NCI-H774 (cell line): ENCODE data around the gene CAPN2.
A peak's percentile ranks its signal among the peaks of the same experiment; 100 is the strongest.

Experiments used
- DNase-seq: peaks from one replicate; lab custom pipeline; 2025; lab: John Stamatoyannopoulos, UW

CAPN2 gene

DNA sequence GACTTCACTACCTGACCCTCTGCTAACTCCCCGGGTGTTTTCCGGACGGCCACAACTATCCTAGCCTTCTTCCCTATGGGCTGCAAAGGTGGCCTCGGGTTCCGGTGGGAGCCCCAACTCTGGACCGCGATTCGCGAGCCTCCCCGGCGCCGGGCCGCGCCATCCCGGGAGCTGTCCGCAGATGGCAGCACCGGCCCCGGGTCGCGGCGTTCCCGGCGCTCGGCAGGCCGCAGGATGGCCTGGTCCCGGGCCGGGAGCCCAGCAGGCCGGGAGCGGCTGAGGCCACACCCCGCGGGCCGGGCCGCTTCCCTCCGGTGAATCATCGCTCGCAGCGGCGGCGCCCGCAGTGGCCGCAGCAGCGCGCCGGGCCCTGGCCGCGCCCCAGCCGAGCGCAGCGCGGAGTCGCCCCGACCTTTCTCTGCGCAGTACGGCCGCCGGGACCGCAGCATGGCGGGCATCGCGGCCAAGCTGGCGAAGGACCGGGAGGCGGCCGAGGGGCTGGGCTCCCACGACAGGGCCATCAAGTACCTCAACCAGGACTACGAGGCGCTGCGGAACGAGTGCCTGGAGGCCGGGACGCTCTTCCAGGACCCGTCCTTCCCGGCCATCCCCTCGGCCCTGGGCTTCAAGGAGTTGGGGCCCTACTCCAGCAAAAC, at the start of gene CAPN2:
Gene CAPN2, plus strand, starts transcription at position 346 of the 656 bp plus-strand sequence. Its CDS starts 102 bp downstream, at position 448.
- DNase-seq, result peak; percentile 61

DNA sequence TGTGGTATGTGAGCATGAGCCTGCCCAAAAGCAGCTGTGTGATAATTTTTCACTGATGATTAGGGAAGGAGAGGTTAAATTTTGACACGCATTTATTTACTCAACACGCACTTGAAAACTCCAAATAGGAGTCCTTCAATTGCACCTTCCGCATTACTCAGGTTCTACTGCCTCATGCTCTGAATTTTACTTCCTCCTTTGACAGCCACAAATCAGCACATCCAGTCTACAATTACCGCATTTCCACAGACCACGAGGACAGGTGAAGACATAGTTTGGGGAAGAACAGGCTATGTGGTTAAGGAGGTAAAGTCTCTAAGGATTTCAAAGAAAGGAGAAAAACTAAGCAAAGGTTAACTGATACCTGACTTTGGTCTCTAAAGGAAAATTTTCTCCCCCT, 49.4 kb upstream of the CAPN2 start:
- DNase-seq, result no peak

DNA sequence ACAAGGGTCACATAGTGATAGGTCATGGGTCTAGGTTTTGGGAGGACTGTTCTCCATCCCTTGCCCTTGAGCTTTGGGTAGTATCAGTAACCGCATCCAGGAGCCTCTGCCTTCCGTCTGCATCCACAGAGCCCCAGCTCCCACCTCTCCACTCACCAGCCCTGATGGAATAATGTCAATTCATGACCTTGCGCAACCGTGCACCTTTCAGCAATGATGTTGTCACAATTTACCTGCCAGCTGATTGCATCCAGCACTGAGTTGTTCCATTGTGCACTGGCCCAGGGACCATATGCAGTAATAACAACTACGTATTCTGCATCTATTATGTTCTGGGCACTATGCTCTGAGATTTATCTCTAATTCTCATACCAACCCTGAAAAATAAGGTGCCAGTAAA, 48.2 kb upstream of the CAPN2 start:
- DNase-seq, result no peak

DNA sequence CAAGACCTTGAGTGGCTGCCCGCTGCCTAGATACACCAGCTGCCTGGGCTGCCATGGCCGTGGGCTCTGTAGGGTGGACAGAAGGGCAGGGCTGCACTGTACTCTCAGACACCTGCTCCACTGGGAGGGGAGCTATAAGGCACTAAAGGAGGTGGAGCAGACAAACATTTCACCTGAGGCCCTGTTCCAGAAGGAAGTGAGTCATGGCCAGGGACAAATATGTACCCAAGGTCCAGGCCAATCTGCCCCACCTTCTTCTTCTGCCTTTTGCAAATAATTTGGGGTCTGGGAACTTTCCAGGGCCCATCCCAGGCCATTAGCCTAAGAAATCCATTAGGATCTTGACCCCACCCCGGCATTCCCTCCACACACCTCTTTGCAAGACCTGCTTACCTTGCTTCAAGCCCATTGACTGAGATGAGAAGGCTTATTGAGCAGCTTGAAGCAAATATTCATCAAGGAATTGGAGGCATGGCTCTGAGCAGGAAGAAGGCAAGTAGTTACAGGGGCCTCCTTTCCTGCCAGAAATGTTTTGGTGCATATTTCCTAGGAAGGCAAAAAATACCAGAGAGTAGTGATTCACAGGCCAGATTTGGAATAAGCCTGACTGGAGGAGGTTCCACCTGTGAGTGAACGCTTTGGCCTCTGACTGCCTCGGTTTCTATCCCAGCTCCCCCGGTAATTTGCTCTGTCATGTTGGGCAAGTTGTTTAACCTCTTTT, 46.6 kb upstream of the CAPN2 start, which contains the start of gene CAPN8:
Gene CAPN8, minus strand, starts transcription at position 110 of the 721 bp plus-strand sequence. Its CDS starts 55 bp downstream, at position 55.
- DNase-seq, result no peak

DNA sequence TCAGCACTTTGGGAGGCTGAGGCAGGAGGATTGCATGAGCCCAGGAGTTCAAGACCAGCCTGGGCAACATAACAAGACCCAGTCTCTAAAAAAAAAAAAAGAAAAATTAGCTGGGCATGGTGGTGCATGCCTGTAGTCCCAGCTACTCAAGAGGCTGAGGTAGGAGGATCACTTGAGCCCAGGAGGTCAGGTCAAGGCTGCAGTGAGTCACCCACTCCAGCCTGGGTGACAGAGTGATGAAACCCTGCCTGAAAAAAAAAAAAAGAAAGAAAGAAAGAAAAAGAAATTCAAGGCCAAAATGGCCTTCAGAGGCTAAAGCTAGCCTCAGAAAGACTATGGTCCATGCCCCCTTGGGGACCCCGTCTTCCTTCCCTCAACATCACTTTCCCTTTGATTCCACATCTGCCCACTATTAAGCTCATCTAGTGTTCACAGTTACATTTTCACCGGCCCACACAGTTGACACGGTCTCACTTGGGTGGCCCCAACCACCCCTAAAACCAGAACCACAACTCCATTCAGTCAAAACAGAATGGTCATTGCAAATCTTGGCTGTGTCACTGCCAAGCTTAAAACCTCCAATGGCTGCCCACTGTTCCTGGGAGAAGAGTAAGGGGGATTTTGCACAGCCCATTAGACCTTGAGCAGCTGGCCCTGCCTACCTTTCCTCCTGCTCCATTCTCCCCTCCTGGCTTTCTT, 44.7 kb upstream of the CAPN2 start:
- no peak for DNase-seq

DNA sequence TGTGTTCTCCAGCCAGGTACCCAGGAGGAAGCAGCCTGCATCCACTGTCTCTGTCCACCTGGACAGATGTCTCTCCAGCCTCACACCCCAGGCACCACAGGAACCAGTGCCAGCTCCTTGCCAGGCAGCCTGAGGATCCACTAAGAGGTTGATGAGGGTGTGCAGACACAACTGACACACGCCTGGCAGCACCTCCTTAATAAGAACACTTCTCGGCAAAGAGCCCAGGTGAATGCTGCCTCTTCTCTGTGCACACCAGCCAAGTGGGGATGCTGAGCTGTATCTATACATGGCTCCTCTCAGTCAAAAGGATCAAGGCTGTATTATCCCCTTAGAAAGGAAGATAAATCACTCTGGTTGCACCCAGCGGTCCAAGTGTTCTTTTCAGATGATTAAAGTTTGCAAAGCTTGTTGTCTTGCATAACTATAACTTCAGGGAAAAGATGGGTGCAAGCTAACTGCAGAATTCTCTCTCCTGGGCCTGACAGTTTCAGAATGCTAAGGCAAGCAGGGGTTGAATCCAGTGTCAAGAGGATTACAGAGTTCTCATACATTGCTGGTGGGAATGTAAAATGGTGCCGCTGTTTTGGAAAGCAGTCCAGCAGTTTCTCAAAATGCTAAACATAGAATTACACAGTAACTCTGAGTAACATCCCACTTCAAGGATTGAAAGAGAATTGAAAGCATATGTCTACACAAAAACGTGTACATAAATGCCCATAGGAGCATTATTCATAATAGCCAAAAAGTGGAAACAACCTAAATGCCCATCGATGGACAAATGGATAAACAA, 43.1 kb upstream of the CAPN2 start:
- DNase-seq, result no peak

DNA sequence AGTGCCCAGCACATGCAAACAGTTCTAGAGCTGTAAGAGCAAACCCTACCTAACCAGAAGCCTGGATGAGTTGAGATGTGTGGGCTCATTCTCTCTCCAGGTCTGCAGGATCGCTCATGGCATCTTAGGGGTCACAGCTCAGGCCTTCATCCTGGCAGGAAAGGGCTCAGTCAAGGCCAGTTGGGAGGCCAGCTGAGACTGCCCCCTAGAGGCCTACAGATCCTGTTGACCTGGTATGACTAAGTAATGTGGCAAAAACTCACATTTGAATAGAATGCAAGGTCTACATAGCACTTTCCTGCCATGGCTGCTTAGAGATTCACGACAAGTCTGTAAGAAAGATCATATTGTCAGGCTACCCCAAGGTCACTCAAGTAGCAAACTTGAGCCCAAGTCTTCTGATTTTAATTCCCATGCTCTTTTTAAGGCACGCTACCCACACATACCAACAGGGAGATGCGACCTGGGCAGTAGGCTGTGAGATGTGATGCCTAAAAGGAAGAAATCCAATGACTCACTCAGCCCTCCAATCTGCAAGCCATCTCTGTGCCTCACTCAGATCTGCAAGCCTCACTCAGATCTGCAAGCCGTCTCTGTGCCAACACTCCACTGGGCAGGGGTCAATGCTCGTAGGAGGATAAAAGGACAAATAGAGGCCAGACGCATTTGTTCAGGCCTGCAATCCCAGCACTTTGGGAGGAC, 41.7 kb upstream of the CAPN2 start:
- peak; percentile 31 for DNase-seq

DNA sequence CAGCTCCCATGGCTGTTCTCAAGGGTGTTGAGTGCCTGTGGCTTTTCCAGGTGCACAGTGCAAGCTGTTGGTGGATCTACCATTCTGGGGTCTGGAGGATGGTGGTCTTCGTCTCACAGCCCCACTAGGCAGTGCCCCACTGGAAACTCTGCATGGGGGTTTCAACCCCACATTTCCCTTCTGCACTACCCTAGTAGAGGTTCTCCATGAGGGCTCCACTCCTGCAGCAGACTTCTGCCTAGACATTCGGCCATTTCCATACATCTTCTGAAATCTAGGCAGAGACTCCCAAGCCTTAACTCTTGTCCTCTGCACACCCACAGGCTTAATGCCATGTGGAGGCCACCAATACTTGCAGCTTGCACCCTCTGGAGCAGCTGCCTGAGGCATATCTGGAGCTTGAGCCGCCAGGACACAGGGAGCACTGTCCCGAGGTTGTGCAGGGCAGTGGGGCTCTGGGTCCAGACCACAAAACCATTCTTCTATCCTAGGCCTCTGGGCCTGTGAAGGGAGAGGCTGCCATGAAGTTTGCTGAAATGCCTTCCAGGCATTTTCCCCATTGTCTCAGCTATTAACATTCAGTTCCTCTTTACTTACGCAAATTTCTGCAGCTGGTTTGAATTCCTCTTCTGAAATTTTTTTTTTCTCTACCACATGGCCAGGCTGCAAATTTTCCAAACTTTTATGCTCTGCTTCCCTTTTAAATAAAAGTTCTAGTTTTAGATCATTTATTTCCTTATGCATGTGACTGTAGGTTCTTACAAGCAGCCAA, 38.0 kb upstream of the CAPN2 start:
- no peak for DNase-seq

DNA sequence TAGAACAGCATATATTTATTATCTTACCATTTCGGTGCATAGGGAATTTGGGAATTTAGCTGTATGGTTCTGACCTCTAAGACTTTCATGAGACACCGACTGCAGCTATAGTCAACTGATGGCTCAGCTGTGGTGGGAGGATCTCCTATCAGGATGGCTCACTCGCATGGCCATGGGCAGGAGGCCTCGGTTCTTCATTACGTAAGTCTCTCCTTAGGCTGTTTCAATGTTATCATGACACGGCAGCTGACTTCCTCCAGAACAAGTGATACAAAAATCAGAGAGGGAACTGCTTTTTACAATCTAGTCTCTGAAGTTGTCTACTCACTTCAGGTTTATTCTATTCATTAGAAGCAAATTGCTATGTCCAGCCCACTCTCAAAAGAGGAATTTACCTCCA, 33.5 kb upstream of the CAPN2 start:
- DNase-seq, result no peak

DNA sequence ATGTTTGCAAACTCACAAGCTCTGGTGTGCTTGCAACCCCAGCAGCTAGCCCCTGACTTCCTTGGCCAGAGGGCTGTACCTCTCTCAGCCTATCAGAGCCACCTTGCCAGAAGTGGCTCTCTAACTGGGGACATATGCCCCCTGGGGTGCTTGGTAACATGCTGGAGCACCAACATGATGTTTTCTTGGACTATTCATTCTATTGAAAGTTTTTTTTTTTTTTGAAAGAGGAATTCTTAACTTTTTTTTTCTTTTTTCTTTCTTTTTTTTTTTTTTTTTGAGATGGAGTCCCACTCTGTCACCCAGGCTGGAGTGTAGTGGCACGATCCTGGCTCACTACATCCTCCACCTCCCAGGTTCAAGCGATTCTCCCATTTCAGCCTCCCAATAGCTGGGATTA, 32.2 kb upstream of the CAPN2 start:
- no peak for DNase-seq

DNA sequence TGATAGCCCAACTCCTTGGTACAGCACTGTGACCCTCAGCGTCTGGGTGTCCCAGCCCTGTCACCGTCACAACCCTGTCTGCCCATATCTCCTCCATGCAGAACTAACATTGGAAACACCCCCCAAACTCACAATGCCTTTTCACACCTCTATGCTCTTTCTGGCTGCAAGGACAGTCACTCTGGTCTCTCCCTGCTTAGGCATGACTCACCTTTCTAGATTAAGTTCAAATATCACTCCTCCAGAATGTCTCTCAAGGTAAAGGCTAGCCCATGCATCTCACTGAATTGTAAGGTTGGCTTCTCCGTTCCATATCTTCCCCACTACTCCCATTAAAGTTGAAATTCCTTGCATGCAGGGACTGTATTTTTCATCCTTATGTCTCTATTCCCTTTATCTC, 29.8 kb upstream of the CAPN2 start:
- no peak for DNase-seq

DNA sequence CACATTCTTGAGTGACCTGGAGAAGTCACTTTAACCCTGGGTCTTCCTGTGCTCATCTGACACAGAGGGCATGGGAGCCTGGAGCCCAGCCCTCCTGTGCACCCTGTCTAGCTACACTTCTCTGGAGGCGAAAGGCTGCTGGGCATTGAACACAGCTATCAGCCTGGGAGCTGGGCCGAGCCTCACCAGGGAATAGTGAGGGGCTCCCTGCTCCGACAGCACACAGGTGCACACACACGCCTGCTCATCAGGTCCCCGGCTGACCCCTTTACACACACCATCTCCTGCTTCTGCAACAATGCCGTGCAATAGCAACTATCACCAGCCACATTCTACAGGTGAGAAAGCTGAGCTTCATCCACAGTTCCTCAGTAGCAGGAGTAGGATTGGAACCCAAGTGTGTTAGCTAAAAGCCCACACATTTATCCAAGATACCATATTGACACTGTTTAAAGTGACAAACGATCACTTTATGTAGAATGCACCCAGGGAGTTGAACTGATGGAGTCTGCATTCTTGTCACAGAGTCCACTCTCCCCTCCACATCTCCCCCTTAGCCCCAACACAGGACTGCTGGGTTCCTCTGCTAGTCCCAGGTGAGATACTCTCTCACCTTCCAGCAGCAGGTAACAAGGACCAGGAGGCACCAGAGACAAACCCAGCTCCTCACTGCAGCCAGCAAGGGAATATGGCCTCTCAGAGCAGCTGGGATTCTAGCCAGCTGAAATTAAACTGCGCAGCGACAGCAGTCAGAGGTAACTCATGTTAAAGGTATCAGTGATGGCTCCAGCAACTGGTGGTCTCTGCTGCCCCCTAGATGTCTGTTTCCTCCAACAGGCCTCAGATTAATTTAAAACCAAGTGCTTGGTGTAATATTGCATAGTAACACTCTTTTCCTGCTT, 28.5 kb upstream of the CAPN2 start:
- DNase-seq, result peak; percentile 69

DNA sequence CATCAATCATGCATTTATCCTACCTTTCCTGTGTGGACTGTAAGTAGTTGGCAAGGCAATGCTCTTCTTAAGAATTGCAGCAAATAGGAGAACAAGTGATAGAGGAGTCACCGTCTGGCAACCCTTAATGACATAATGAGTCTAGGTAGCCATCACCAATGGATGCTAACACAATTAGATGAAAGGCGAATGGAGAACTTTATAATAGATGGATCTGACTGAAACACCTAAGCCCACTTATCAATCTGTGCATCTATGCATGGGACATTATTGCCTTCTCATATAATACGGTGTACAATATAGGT, 27.9 kb upstream of the CAPN2 start:
- DNase-seq, result no peak

DNA sequence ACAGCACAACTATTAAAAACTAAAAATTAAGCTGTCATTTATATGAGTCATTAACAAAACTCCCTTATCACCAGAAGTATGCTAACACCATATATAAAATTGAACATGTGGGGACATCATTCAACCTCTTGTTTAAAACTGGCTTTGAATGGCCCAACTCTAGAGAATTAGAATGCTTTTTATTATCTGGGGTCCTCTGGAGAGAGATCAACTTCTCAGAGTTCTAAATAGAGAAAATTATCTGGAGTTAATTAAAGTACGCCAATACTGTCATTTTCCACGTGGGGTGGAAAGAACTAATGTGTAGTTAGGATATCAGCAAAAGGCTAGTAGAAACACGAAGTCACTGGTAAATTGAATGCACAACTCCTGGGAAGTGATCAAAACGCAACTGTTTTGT, 21.2 kb upstream of the CAPN2 start:
- DNase-seq, result no peak

DNA sequence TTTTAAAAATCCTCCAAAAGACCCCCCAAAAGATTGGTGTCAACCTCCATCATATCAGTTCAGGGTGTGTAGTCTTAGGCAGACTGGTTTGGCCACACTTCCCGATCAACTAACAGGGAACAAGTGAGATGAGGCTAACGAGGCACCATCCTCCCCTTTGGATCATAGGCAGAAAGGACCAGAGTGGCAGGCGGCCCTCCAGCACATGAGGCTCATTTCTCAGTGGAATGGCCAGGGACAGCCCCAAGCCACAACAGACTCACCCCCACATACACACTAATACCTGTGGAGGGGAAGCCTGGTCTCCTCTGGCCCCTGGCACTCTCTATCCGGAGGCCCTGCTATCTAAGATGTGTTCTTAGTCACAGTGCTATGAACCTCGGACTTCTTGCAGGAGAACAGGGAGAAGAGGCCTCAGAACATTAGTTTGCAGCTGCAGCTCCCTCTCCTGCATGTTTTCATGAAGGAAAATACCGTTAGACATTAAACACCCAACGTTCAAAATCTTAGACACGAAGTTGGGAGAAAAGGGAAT, 17.3 kb upstream of the CAPN2 start:
- no peak for DNase-seq

DNA sequence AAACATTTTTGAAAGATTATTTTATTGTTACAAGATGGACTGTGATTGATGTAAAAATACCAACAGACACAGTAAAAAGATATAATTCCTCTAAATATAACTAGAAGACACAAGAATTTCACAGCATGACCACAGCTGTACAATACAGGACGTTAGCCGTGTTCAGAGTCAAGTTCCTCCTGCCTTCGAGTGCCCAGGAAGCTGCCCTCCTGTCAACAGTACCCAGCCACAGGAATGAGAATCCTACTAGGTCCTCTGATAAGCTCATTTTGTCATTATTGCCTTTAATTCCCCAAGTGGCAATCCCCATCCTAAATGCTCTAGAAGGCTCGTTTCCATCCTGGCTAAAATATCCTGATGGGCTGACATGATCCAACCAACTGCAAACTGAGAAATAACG, 16.4 kb upstream of the CAPN2 start:
- no peak for DNase-seq

DNA sequence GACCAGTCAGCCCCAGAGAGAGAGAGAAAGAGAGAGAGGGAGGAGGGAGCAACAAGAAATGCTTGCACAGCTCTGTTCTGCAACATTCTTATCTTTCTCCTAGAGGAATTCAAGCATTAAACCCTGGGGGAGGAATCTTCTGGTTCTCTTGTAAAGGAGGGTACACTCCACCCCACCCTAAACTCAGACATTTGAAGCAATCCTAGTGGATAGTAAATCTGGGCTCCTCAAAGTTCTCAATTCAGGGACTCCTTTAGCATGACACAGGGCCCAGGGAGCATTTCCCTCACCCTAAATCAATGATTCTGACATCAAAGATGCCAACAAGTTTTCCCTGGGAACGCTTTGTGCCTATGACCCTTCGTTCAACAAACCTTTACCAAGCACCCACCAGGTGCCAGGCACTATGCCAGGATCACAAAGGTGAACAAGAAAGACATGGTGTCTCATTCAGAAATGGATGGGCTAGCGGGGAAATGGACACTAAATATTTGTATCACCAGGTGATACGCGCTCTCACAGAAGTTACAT, 11.9 kb upstream of the CAPN2 start:
- peak; percentile 30 for DNase-seq

DNA sequence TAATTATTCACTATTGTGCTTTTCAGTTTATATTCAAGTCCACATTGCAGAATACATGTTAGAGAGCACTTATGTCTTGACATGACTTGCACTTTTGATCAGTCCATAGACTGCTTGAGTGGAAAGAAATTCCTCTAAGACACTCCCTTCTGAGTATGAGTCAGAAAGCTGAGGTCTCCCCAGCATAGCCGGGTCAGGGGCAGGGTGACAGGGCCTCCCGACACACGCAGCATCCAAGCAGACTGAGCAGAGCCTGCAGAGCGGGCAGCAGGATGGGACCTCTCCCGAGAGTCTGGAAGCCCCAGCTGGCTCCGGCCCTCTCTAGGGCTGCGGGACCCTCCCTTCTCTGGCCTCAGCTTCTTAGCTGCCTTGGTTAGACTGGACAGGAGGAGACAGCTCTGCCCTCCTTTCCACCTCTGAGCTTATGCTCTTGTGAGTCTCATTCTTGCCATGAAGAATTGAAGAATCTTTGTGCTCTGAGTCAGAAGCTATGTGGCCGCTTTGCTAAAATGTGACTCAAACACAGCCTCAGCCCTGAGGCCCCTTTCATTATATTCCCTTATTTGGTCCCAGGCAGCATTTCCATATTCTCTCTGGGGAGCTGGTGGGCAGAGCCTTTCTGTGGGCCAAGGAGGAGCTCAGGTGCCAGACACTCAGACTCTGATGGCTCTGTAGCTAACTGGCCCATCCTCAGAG, 11.2 kb upstream of the CAPN2 start:
- no peak for DNase-seq
